SHP77 treated with DMSO at 0.1 percent for 48 hours (cell line): ENCODE data around the gene RTN4.
"Not testable (repeated sequence)": the region's sequence is repeated elsewhere in the genome, so short reads cannot be mapped to it uniquely, and the experiment has no call there.

ENCODE experiments used
- DNase-seq: peaks from one replicate; lab custom pipeline; 2025; lab: John Stamatoyannopoulos, UW

Gene RTN4

GRCh38 chr2:55063713-55064323, 13.6 kb upstream of the RTN4 start:
- no peak for DNase-seq

- DNase-seq = no peak
Measured at GRCh38 chr2:55063226-55063625, 13.0 kb upstream of the RTN4 start.

DNA sequence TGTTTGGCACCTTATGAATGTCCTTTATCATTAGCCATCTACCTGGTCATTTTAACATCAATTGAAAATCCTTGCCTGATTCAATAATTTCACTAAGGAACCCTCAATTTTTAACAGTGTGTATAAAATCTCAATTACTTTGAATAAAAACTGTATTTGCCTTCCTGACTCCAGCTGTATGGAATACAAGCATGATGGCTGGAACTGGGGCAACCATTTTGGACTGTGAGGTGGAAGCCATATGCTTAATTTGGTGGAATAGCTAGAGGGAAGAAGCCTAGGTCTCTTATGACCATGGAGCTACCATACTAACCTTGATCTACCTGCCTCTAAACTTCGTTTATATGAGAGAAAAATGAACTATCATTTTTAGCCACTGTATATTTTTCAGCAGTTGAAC, 12.5 kb upstream of the RTN4 start:
- no peak for DNase-seq

DNA sequence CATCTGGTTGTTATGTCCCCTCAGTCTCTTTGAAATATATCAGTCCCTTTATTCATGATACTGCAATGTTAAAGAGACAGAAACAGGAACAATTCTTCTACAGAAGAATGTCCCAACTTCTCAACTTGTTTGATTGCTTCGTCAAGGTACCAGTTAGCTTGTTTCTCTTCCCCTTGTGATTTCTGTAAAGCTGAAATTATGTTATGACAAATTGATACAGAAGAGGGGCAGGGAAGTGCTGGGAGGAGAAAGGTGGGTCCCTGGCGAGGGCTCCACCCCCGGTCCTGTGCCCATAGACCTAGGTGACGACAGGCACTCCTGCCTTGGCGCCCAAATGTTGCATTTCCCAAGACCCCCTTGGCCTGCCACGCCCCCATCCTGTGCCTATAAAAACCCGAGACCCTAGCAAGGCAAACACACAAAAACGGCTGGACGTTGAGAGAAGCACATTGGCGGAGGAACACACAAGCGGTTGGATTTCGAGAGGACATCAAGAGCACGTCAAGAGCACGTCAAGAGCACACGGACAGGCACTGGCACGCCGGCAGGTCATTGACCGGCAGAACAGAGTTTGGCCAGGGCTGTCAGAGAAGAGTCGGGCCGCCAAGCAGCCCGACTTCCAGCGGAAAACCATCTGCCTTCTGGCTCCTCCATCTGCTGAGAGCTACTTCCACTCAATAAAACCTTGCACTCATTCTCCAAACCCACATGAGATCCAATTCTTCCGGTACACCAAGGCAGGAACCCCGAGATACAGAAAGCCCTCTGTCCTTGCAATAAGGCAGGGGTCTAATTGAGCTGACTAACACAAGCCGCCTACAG, 11.5 kb upstream of the RTN4 start:
- DNase-seq = peak; percentile 99

GRCh38 chr2:55059793-55060192, 9.5 kb upstream of the RTN4 start:
- DNase-seq = no peak

- DNase-seq = no peak
Measured at GRCh38 chr2:55057474-55057873, 7.2 kb upstream of the RTN4 start.

GRCh38 chr2:55056024-55056521, 5.8 kb upstream of the RTN4 start:
- DNase-seq = no peak

GRCh38 chr2:55054106-55054875, 4.0 kb upstream of the RTN4 start:
- DNase-seq = no peak

- DNase-seq = not testable (repeated sequence)
Measured at GRCh38 chr2:55053225-55053624, 3.0 kb upstream of the RTN4 start.

DNA sequence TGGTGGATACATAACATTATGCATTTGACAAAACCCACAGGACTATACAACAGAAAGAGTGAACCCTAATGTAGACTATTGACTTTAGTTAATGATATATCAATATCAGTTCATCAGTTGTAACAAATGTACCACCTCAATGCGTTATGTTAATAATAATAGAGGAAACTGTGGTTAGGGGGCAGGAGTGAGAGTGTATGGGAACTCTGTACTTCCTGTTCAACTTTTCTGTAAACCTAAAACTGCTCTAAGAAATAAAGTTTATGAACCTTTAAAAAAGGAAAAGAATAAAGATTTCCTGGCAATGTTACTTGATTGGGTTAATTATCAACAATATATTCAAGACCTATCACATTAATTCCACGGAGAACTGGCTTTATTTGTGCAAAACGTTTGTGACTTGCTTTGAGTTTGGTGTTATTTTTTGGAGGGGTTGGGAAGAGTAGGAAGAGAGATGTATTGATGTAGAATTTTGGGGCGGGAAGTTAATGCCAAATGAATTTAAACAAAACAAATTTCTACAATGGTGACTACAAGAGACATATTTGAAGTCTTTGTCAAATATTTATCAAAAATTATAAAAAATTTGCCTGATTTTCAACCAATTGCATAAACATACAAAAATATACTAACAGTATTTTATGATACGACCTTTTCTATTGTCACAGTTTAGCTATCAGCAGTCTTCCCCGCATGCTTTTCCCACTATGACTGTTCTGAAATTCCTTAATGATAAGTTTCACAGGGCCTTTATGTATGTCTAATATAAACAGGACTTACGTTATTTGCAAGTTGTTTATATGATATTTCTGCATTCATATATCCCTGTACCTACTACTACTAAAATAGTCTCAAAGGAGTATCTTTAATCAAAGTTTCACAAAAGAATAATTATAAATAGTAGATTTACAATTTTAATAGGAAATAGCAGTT, 2.1 kb upstream of the RTN4 start:
- no peak for DNase-seq

DNA sequence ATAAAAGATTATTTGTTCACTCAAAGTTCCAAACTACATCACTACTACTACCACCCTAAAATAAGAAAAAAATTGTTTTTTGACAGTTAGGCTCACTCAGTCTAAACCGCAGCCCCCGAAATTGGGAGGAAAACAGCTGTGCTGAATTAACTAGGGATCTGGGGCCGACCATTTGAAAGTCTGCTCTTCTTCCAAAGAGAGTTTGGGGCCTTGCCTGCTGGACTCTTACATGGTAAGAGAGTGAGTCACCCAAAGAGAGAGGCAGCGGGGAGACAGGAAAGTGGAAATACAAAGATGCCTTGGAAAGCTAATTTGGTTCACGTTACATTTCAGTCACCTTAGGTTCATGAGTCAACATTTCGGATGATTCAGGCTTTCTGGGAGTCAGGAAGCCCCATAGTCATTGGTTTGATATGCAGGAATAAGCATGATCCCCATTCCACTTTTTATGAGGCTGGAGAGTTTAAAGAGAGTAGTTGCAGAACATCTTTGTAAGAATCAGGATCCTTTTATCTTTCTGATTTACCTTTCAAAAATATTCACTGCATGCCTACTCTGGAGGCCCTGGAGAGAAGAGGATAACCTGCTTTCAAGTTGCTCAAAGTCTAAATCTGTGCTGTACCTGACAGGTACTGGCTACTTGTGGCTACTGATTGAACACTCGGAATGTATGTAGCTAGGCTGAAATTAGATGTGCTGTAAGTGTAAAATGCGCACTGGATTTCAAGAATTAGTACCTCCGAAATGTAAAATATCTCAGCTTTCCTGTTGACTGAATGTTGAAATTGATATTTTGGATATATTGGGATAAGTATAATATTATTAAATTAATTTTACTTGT, 995 bp upstream of the RTN4 start:
- DNase-seq = peak; percentile 86

GRCh38 chr2:55049821-55050099, 491 bp downstream of the RTN4 start:
- DNase-seq = no peak

- DNase-seq = peak; percentile 61
Measured at GRCh38 chr2:55049043-55049820, 1.0 kb downstream of the RTN4 start.

DNA sequence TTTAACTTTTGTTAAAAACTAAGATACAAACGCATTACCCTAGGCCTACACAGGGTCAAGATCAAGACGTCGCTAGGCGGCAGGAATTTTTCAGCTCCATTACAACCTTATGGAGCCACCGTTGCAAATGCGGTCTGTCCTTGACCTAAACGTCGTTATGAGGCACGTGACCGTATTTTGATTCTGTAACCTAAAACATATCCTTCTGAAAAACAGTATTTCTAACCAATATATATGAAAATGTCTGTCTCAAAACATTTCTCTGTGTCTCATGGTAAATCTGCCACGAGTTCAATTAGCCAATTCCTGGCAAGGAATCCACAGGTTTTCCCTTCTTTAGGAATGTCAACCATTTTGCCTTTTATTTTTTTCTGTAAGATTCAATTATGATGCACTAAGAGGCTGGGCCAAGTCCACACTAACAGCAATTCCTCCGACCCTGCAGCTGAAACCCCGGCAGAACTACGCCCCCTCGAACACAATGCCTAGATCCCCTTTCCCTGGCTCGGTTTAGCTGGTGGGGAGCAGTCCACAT, 1.7 kb downstream of the RTN4 start:
- DNase-seq = peak; percentile 49

DNA sequence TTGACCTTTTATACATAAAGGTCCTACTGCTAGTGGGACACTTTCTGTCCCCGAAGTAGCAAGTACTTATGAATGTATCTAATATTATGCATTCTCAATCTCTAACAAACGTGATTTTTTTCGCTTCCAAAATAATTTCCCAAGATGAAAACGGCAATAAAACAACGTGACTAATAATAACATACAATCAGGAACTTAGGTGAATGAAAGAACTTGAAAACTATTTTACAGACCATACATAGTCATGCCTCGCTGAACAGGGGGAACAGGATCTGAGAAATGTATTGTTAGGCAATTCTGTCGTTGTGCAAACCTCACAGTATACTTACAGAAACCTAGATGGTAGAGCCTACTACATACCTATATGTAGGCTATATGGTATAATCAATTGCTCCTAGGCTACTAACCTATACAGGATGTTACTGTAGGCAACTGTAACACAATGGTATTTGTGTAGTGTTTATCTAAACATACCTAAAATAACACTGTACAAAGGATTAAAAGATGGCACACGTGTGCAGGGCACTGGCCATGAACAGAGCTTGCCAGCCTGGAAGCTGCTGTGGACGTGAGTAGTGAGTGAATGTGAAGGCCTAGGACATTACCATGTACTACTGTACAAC, 2.5 kb downstream of the RTN4 start:
- DNase-seq = peak; percentile 49

DNA sequence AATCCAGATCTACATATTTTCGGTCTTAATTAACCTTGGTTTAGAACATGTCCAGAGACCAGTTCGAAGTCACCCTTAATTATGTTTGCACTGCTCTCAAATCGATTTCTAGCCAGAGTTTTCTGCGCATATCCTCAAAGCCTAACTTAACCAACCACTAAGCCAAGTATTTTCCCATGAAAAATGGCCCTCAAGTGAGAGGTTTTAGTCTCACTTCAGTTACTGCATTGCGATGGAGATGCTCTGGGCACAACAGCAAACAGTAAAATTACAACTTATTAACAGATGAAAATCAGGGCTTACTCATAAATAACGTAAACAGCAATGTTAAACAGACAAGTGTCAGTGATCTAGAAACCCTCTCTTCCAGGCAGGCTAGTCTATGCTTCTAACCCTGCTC, 4.5 kb downstream of the RTN4 start:
- DNase-seq = no peak

DNA sequence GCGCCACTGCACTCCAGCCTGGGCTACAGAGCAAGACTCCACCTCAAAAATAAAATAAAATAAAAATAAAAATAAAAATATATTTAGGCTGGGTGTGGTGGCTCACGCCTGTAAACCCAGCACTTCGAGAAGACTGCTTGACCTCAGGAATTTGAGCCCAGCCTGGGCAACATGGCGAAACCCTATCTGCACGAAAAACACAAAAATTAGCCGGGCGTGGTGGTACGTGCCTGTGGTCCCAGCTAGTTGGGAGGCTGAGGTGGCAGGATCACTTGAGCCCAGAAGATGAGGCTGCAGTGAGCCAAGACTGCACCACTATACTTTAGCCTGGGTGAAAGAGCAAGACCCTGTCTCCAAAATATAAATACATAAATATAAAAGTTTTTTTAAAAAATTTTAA, 6.4 kb downstream of the RTN4 start:
- no peak for DNase-seq

GRCh38 chr2:55038428-55038827, 11.8 kb downstream of the RTN4 start:
- no peak for DNase-seq

- DNase-seq = no peak
Measured at GRCh38 chr2:55035716-55036115, 14.5 kb downstream of the RTN4 start.
